Liver (tissue), 9 donors: Measurements from ENCODE around the gene ADNP. TPM values are rescaled to one million over a fixed set of nuclear protein-coding genes. Genes with fewer than 3 reads are reported as not detected.

Experiments used
- DNase-seq: peaks from one replicate; pipeline ENCODE4 v3.0.0-alpha.2; 2017; ENCODE audit warnings: low spot score
- H3K27ac ChIP-seq, 2 donors: one replicate each; pipeline ENCODE4 v1.7.0; 2013; ENCODE audit warnings: inconsistent platforms in 2 of 2, low read length in 2 of 2, control low read depth in 1 of 2, low read depth in 1 of 2, mild to moderate bottlenecking in 1 of 2
- H3K27me3 ChIP-seq, 4 donors: one replicate each; pipeline versions ENCODE4 v1.6.1 to v1.7.0; 2013; ENCODE audit warnings: low read length in 3 of 4, inconsistent platforms in 1 of 4, mild to moderate bottlenecking in 1 of 4, moderate library complexity in 1 of 4; ENCODE audit not compliant: control insufficient read depth in 4 of 4, insufficient read depth in 4 of 4
- H3K36me3 ChIP-seq, 4 donors: one replicate each; pipeline versions ENCODE4 v1.6.1 to v1.7.0; 2013; ENCODE audit warnings: low read length in 3 of 4, mild to moderate bottlenecking in 3 of 4, low read depth in 1 of 4, moderate library complexity in 1 of 4; ENCODE audit not compliant: control insufficient read depth in 4 of 4, insufficient read depth in 3 of 4
- H3K4me1 ChIP-seq, 4 donors: one replicate each; pipeline versions ENCODE4 v1.6.1 to v1.7.0; 2013; ENCODE audit warnings: low read length in 3 of 4, mild to moderate bottlenecking in 3 of 4, moderate library complexity in 1 of 4; ENCODE audit not compliant: control insufficient read depth in 4 of 4, insufficient read depth in 4 of 4
- H3K4me3 ChIP-seq, 3 donors: one replicate each; pipeline versions ENCODE4 v1.6.1 to v1.7.0; 2013; ENCODE audit warnings: low read length in 3 of 3, control low read depth in 1 of 3, low read depth in 1 of 3, mild to moderate bottlenecking in 1 of 3
- H3K9ac ChIP-seq, 2 donors: one replicate each; pipeline ENCODE4 v1.7.0; 2013; ENCODE audit warnings: low read length in 2 of 2, mild to moderate bottlenecking in 2 of 2, moderate library complexity in 2 of 2, control low read depth in 1 of 2, low read depth in 1 of 2
- H3K9me3 ChIP-seq, 4 donors: one replicate each; pipeline versions ENCODE4 v1.6.1 to v1.7.0; 2013; ENCODE audit warnings: low read length in 3 of 4; ENCODE audit not compliant: control insufficient read depth in 4 of 4
- EGR1 ChIP-seq, 2 donors: IDR thresholded peaks; 2 replicates each; pipeline ENCODE4 v1.6.1; 2016 to 2018; ENCODE audit warnings: antibody characterized with exemption in 2 of 2, low read depth in 2 of 2
- FOXA1 ChIP-seq: IDR thresholded peaks from 2 replicates; pipeline ENCODE4 v1.6.1; 2016; ENCODE audit warnings: antibody characterized with exemption
- FOXA2 ChIP-seq: IDR thresholded peaks from 2 replicates; pipeline ENCODE4 v1.6.1; 2016; ENCODE audit warnings: antibody characterized with exemption
- GABPA ChIP-seq, 2 donors: IDR thresholded peaks in 1 of 2; conservative IDR thresholded peaks in 1 of 2; 2 replicates each; pipeline ENCODE4 v1.6.1; 2016; ENCODE audit warnings: antibody characterized with exemption in 2 of 2, mild to moderate bottlenecking in 1 of 2, moderate library complexity in 1 of 2
- HNF4A ChIP-seq, 2 donors: conservative IDR thresholded peaks; 2 replicates each; pipeline ENCODE4 v1.6.1; 2016; ENCODE audit warnings: antibody characterized with exemption in 2 of 2, mild to moderate bottlenecking in 2 of 2
- HNF4G ChIP-seq: IDR thresholded peaks from 2 replicates; pipeline ENCODE4 v1.6.1; 2016; ENCODE audit warnings: antibody characterized with exemption
- JUND ChIP-seq, 2 donors: IDR thresholded peaks; 2 replicates each; pipeline ENCODE4 v1.6.1; 2016; ENCODE audit warnings: antibody characterized with exemption in 2 of 2
- NR2F2 ChIP-seq: IDR thresholded peaks from 2 replicates; pipeline ENCODE4 v1.6.1; 2016; ENCODE audit warnings: antibody characterized with exemption
- RAD21 ChIP-seq, 2 donors: IDR thresholded peaks; 2 replicates each; pipeline ENCODE4 v1.6.1; 2016; ENCODE audit warnings: antibody characterized with exemption in 2 of 2, mild to moderate bottlenecking in 2 of 2
- RXRA ChIP-seq, 2 donors: IDR thresholded peaks; 2 replicates each; pipeline ENCODE4 v1.6.1; 2017 to 2018; ENCODE audit warnings: antibody characterized with exemption in 2 of 2, mild to moderate bottlenecking in 1 of 2
- SP1 ChIP-seq: IDR thresholded peaks from 2 replicates; pipeline ENCODE4 v1.6.1; 2018; ENCODE audit warnings: antibody characterized with exemption, mild to moderate bottlenecking
- TAF1 ChIP-seq: conservative IDR thresholded peaks from 2 replicates; pipeline ENCODE4 v1.6.1; 2016; ENCODE audit warnings: antibody characterized with exemption, mild to moderate bottlenecking
- YY1 ChIP-seq: IDR thresholded peaks from 2 replicates; pipeline ENCODE4 v1.6.1; 2016; ENCODE audit warnings: antibody characterized with exemption, mild to moderate bottlenecking
- WGBS: extraction: QIAGEN DNeasy Blood & Tissue Kit; methylation state at CpG from one replicate; pipeline ENCODE4 v1.1.7; 2013; 5-methylcytosine and 5-hydroxymethylcytosine counted together
- polyA plus RNA-seq, 2 donors: library from polyadenylated mRNA; stranded (reverse) in 1 of 2; unstranded in 1 of 2; fragments of 200-250 nt in 1 of 2; fragments of >200 nt in 1 of 2; fragmentation: Nextera tagmentation in 1 of 2; extraction: Ambion mirVana in 1 of 2; gene quantifications; one replicate each; pipeline versions ENCODE4 v1.2.1 to v1.2.3, GENCODE V29; 2013 to 2015
- total RNA-seq, 2 donors: library from RNA; depleted of rRNA; stranded (reverse); fragments of >200 nt; gene quantifications; one replicate each; pipeline ENCODE4 v1.2.3, GENCODE V29; 2014
- TF ChIP-seq, protein P1 (sequence below): IDR thresholded peaks from 2 replicates; pipeline ENCODE4 v1.6.1; 2016; ENCODE audit warnings: antibody characterized with exemption
- TF ChIP-seq, protein P2 (sequence below): fragments of 150-350 bp; IDR thresholded peaks from 2 replicates; pipeline ENCODE4 v1.5.1; 2017; ENCODE audit warnings: improper control_type of control experiment, low read depth, low read length; ENCODE audit not compliant: missing input control
- TF ChIP-seq, protein P3 (sequence below): IDR thresholded peaks from 2 replicates; pipeline ENCODE4 v1.6.1; 2016; ENCODE audit warnings: antibody characterized with exemption, mild to moderate bottlenecking
- TF ChIP-seq, protein P4 (sequence below): IDR thresholded peaks from 2 replicates; pipeline ENCODE4 v1.6.1; 2016; ENCODE audit warnings: antibody characterized with exemption
- TF ChIP-seq, protein P5 (sequence below): IDR thresholded peaks from 2 replicates; pipeline ENCODE4 v1.6.1; 2016; ENCODE audit warnings: antibody characterized with exemption
- donor health status: healthy.
- donor health status: healthy.
- donor health status: healthy.
- donor health status: healthy.
- donor health status: healthy.

ADNP gene
- total and polyA plus RNA-seq, 4 donors = 9.3 to 25.4 (median 20.1) TPM

DNA sequence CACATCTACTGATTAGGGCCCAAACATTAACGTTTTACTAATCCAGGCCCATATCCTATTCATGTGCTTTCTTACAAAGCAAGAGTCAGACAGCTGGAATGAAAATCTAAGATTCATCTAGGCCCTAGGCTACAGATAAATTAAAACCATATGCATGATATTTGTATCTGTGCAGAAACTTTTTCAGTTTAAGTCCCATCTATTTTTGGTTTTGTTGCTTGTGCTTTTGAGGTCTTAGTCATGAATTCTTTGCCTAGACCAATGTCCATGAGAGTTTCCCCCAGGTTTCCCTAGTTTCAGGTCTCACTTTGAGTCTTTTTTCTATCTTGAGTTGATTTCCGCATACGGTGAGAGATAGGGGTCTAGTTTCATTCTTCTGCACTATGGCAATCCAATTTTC, 20.2 kb downstream of the ADNP start:
- Histone ChIP-seq H3K27ac (no peak overlapping the region), H3K4me1 (peaks cover 2 to 6% (median 4%) of the 10 kb centered on the region in 4 donors), H3K36me3 (peaks cover 0 to 2% (median 0%) of the 10 kb centered on the region in 4 donors), H3K4me3 (no peak overlapping the region), H3K27me3 (no peaks in the 10 kb centered on the region), H3K9me3 (no peaks in the 10 kb centered on the region), H3K9ac (no peak overlapping the region)
- no peak for DNase-seq
- WGBS = 86% methylated on average over 3 of the region's 3 CpGs
- TF ChIP-seq GABPA (IDR thresholded peaks at IDR 0.05 in 1 of 2, conservative IDR thresholded peaks at IDR 0.05 in 1 of 2) (no peak), SP1 (no peak), JUND (IDR thresholded peaks at IDR 0.05) (no peak), RAD21 (IDR thresholded peaks at IDR 0.05) (no peak)
- TF ChIP-seq, protein P1, sequence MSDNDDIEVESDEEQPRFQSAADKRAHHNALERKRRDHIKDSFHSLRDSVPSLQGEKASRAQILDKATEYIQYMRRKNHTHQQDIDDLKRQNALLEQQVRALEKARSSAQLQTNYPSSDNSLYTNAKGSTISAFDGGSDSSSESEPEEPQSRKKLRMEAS = no peak
- TF ChIP-seq, protein P2, sequence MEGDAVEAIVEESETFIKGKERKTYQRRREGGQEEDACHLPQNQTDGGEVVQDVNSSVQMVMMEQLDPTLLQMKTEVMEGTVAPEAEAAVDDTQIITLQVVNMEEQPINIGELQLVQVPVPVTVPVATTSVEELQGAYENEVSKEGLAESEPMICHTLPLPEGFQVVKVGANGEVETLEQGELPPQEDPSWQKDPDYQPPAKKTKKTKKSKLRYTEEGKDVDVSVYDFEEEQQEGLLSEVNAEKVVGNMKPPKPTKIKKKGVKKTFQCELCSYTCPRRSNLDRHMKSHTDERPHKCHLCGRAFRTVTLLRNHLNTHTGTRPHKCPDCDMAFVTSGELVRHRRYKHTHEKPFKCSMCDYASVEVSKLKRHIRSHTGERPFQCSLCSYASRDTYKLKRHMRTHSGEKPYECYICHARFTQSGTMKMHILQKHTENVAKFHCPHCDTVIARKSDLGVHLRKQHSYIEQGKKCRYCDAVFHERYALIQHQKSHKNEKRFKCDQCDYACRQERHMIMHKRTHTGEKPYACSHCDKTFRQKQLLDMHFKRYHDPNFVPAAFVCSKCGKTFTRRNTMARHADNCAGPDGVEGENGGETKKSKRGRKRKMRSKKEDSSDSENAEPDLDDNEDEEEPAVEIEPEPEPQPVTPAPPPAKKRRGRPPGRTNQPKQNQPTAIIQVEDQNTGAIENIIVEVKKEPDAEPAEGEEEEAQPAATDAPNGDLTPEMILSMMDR = no peak

DNA sequence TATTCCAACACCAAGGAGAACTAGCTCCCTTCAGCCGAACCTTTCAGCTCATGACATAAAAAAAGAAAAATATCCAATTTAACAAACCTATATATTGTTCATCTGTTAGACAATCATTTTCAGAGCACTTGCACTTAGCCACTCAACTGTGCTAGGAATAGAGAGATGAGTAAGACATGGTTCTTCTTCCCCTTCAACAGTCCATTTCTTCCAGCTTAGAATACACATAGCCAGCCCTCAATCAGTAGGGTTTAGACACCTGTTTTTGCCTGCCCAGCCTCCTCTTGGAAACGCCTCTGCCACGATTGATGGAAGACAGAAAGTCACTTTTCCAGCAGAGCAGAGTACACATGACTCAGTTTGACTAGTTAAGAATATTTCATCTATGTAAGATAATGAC, 21.8 kb downstream of the ADNP start:
- Histone ChIP-seq H3K4me3 (no peak overlapping the region), H3K36me3 (peaks cover 0 to 2% (median 0%) of the 10 kb centered on the region in 4 donors), H3K27me3 (no peaks in the 10 kb centered on the region), H3K27ac (no peak overlapping the region), H3K4me1 (peaks cover 2 to 7% (median 5%) of the 10 kb centered on the region in 4 donors), H3K9ac (no peak overlapping the region), H3K9me3 (no peaks in the 10 kb centered on the region)
- no peak for DNase-seq
- WGBS = 97% methylated on average over 3 of the region's 3 CpGs
- TF ChIP-seq, protein P3, sequence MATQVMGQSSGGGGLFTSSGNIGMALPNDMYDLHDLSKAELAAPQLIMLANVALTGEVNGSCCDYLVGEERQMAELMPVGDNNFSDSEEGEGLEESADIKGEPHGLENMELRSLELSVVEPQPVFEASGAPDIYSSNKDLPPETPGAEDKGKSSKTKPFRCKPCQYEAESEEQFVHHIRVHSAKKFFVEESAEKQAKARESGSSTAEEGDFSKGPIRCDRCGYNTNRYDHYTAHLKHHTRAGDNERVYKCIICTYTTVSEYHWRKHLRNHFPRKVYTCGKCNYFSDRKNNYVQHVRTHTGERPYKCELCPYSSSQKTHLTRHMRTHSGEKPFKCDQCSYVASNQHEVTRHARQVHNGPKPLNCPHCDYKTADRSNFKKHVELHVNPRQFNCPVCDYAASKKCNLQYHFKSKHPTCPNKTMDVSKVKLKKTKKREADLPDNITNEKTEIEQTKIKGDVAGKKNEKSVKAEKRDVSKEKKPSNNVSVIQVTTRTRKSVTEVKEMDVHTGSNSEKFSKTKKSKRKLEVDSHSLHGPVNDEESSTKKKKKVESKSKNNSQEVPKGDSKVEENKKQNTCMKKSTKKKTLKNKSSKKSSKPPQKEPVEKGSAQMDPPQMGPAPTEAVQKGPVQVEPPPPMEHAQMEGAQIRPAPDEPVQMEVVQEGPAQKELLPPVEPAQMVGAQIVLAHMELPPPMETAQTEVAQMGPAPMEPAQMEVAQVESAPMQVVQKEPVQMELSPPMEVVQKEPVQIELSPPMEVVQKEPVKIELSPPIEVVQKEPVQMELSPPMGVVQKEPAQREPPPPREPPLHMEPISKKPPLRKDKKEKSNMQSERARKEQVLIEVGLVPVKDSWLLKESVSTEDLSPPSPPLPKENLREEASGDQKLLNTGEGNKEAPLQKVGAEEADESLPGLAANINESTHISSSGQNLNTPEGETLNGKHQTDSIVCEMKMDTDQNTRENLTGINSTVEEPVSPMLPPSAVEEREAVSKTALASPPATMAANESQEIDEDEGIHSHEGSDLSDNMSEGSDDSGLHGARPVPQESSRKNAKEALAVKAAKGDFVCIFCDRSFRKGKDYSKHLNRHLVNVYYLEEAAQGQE = no peak
- TF ChIP-seq EGR1 (IDR thresholded peaks at IDR 0.05; ENCODE audit: low read depth in 2 of 2) (no peak), SP1 (no peak), JUND (IDR thresholded peaks at IDR 0.05) (no peak), GABPA (IDR thresholded peaks at IDR 0.05 in 1 of 2, conservative IDR thresholded peaks at IDR 0.05 in 1 of 2) (no peak), FOXA1 (no peak), NR2F2 (no peak), HNF4A (conservative IDR thresholded peaks at IDR 0.05) (no peak), RXRA (IDR thresholded peaks at IDR 0.05) (no peak), TAF1 (no peak), FOXA2 (no peak), YY1 (no peak), RAD21 (IDR thresholded peaks at IDR 0.05) (no peak), HNF4G (no peak)
- TF ChIP-seq, protein P1 = no peak
- TF ChIP-seq, protein P4, sequence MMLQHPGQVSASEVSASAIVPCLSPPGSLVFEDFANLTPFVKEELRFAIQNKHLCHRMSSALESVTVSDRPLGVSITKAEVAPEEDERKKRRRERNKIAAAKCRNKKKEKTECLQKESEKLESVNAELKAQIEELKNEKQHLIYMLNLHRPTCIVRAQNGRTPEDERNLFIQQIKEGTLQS = no peak
- TF ChIP-seq, protein P2 = no peak
- TF ChIP-seq, protein P5, sequence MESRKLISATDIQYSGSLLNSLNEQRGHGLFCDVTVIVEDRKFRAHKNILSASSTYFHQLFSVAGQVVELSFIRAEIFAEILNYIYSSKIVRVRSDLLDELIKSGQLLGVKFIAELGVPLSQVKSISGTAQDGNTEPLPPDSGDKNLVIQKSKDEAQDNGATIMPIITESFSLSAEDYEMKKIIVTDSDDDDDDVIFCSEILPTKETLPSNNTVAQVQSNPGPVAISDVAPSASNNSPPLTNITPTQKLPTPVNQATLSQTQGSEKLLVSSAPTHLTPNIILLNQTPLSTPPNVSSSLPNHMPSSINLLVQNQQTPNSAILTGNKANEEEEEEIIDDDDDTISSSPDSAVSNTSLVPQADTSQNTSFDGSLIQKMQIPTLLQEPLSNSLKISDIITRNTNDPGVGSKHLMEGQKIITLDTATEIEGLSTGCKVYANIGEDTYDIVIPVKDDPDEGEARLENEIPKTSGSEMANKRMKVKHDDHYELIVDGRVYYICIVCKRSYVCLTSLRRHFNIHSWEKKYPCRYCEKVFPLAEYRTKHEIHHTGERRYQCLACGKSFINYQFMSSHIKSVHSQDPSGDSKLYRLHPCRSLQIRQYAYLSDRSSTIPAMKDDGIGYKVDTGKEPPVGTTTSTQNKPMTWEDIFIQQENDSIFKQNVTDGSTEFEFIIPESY = no peak
